Measurements from ENCODE around the gene SLC39A5. TPM values are rescaled to one million over a fixed set of nuclear protein-coding genes. Genes with fewer than 3 reads are reported as not detected.

Gene SLC39A5
- total and polyA plus RNA-seq, 2 donors from 2014 or later, result 5.1 to 164 TPM

- no peak for TF ChIP-seq CTCF (IDR thresholded peaks at IDR 0.05; ENCODE audit: borderline replicate concordance, extremely low read depth, insufficient read depth)
- DNase-seq, result no peak
- Histone ChIP-seq H3K9me3 (ENCODE audit: control insufficient read depth in 2 of 3, insufficient read depth in 1 of 3, low read length in 3 of 3) (no peaks in the 10 kb centered on the region), H3K4me1 (ENCODE audit: control insufficient read depth in 2 of 3, insufficient read depth in 2 of 3, low read depth in 1 of 3, low read length in 3 of 3) (no peaks in the 10 kb centered on the region), H3K9ac (ENCODE audit: low read length in 3 of 3) (no peak overlapping the region), H3K36me3 (ENCODE audit: control insufficient read depth in 2 of 3, insufficient read depth in 3 of 3, low read length in 3 of 3) (peaks cover 5 to 42% (median 30%) of the 10 kb centered on the region in 3 donors), H3K27me3 (ENCODE audit: control insufficient read depth, insufficient read depth, low read length) (no peaks in the 10 kb centered on the region), H3K27ac (ENCODE audit: low read depth in 2 of 2, low read length in 2 of 2) (no peak overlapping the region), H3K4me3 (ENCODE audit: low read length in 3 of 3) (no peak overlapping the region)
- intact Hi-C loops (cut with DNase I), result no loop called here
- no peak for FAIRE-seq
These were observed 13.1 kb downstream of the SLC39A5 start for GRCh38 chr12:56242986-56243385.

GRCh38 chr12:56243731-56244181, 13.9 kb downstream of the SLC39A5 start:
- no peaks in the 10 kb centered on the region for H3K27me3 ChIP-seq (ENCODE audit: control insufficient read depth, insufficient read depth, low read length)
- H3K27ac ChIP-seq (ENCODE audit: low read depth in 2 of 2, low read length in 2 of 2), result no peak overlapping the region
- DNase-seq, result no peak
- H3K9ac ChIP-seq (ENCODE audit: low read length in 3 of 3), result no peak overlapping the region
- intact Hi-C loops (cut with DNase I), result no loop called here
- no peaks in the 10 kb centered on the region for H3K4me1 ChIP-seq (ENCODE audit: control insufficient read depth in 2 of 3, insufficient read depth in 2 of 3, low read depth in 1 of 3, low read length in 3 of 3)
- FAIRE-seq, result no peak
- no peak overlapping the region for H3K4me3 ChIP-seq (ENCODE audit: low read length in 3 of 3)
- peaks cover 5 to 50% (median 35%) of the 10 kb centered on the region in 3 donors for H3K36me3 ChIP-seq (ENCODE audit: control insufficient read depth in 2 of 3, insufficient read depth in 3 of 3, low read length in 3 of 3)
- TF ChIP-seq CTCF (IDR thresholded peaks at IDR 0.05; ENCODE audit: borderline replicate concordance, extremely low read depth, insufficient read depth), result no peak
- H3K9me3 ChIP-seq (ENCODE audit: control insufficient read depth in 2 of 3, insufficient read depth in 1 of 3, low read length in 3 of 3), result no peaks in the 10 kb centered on the region

GRCh38 chr12:56244494-56244893, 14.6 kb downstream of the SLC39A5 start:
- no peaks in the 10 kb centered on the region for H3K4me1 ChIP-seq (ENCODE audit: control insufficient read depth in 2 of 3, insufficient read depth in 2 of 3, low read depth in 1 of 3, low read length in 3 of 3)
- H3K4me3 ChIP-seq (ENCODE audit: low read length in 3 of 3), result no peak overlapping the region
- H3K9me3 ChIP-seq (ENCODE audit: control insufficient read depth in 2 of 3, insufficient read depth in 1 of 3, low read length in 3 of 3), result no peaks in the 10 kb centered on the region
- H3K27ac ChIP-seq (ENCODE audit: low read depth in 2 of 2, low read length in 2 of 2), result no peak overlapping the region
- H3K27me3 ChIP-seq (ENCODE audit: control insufficient read depth, insufficient read depth, low read length), result no peaks in the 10 kb centered on the region
- TF ChIP-seq CTCF (IDR thresholded peaks at IDR 0.05; ENCODE audit: borderline replicate concordance, extremely low read depth, insufficient read depth), result no peak
- H3K36me3 ChIP-seq (ENCODE audit: control insufficient read depth in 2 of 3, insufficient read depth in 3 of 3, low read length in 3 of 3), result peaks cover 7 to 55% (median 39%) of the 10 kb centered on the region in 3 donors
- no peak overlapping the region for H3K9ac ChIP-seq (ENCODE audit: low read length in 3 of 3)
- intact Hi-C loops (cut with DNase I), result no loop called here
- DNase-seq (no peak), FAIRE-seq (no peak)

- intact Hi-C loops (cut with DNase I), result no loop called here
- Histone ChIP-seq H3K27ac (ENCODE audit: low read depth in 2 of 2, low read length in 2 of 2) (no peak overlapping the region), H3K9me3 (ENCODE audit: control insufficient read depth in 2 of 3, insufficient read depth in 1 of 3, low read length in 3 of 3) (no peaks in the 10 kb centered on the region), H3K9ac (ENCODE audit: low read length in 3 of 3) (no peak overlapping the region), H3K27me3 (ENCODE audit: control insufficient read depth, insufficient read depth, low read length) (no peaks in the 10 kb centered on the region), H3K4me1 (ENCODE audit: control insufficient read depth in 2 of 3, insufficient read depth in 2 of 3, low read depth in 1 of 3, low read length in 3 of 3) (no peaks in the 10 kb centered on the region), H3K36me3 (ENCODE audit: control insufficient read depth in 2 of 3, insufficient read depth in 3 of 3, low read length in 3 of 3) (peaks cover 16 to 62% (median 54%) of the 10 kb centered on the region in 3 donors), H3K4me3 (ENCODE audit: low read length in 3 of 3) (no peak overlapping the region)
- DNase-seq (no peak), FAIRE-seq (no peak)
- no peak for TF ChIP-seq CTCF (IDR thresholded peaks at IDR 0.05; ENCODE audit: borderline replicate concordance, extremely low read depth, insufficient read depth)
These were observed 18.1 kb downstream of the SLC39A5 start for GRCh38 chr12:56247923-56248322.
